ES-I3 (cell line): ENCODE data around the gene B4GALT1.
A peak's percentile ranks its signal among the peaks of the same experiment; 100 is the strongest.

ENCODE experiments used
- H3K36me3 ChIP-seq: 2 replicates; pipeline ENCODE4 v1.6.1; 2013; ENCODE audit warnings: mild to moderate bottlenecking, low read length, control low read depth, moderate library complexity; ENCODE audit not compliant: insufficient read depth
- H3K4me1 ChIP-seq: 2 replicates; pipeline ENCODE4 v1.6.1; 2013; ENCODE audit warnings: mild to moderate bottlenecking, control low read depth, low read length; ENCODE audit not compliant: insufficient read depth
- H3K9ac ChIP-seq: 2 replicates; pipeline ENCODE4 v1.6.1; 2013; ENCODE audit warnings: low read depth, mild to moderate bottlenecking, low read length, moderate library complexity
- H3K9me3 ChIP-seq: 2 replicates; pipeline ENCODE4 v1.6.1; 2013; ENCODE audit warnings: mild to moderate bottlenecking, low read length, moderate library complexity; ENCODE audit not compliant: control insufficient read depth, insufficient read depth

B4GALT1 gene

DNA sequence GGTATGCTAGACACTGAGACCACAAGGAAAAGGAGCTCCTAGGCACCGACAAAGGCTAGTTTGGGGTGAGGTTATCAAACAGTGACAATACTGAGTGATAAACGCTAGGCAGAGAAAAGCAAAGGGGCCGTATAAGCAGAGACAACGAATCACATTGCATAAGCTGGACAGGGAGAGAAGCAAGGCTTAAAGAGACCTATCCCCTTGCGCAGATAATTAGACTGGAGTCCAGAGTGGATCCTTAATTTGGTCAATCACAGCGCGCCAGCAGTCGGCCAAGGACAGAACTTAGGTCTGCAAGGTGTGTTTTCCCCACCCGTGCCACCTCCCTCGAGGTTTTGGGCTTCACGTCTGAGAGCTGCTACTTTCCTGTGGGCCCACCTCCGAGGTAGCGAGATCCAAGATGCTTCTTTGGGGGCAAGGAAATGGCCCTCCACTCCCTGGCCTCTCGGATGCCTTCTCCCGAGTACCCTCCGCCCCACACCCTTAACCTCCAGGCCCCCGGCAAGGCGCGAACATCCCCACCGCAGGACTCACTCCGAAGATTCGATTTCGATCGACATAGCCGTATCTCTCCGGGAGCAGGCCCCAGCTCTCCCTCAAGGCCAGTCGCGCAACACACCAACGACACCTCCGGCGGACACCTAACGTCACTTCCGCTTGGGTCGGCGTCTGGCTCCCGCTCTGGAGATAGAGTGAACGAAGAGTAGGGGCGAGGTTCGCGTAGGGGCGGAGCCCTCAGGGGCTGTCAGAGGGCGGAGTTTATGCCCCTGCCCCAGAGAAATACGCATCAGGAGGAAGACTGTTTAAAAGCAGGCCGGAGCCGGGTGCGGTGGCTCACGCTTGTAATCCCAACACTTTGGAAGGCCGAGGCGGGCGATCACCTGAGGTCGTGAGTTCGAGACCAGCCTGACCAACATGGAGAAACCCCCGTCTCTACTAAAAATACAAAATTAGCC is 90.8 kb downstream of the B4GALT1 start, which contains the start of gene SMU1:
Gene SMU1, minus strand, starts transcription at position 629 of the 959 bp plus-strand sequence. Its CDS starts 66 bp downstream, at position 563.
- Histone ChIP-seq H3K9me3 (no peaks in the 10 kb centered on the region), H3K4me1 (peaks cover 12% of the 10 kb centered on the region), H3K9ac (peak within 1 kb of the TSS; percentile 90), H3K36me3 (peaks cover 8% of the 10 kb centered on the region)

DNA sequence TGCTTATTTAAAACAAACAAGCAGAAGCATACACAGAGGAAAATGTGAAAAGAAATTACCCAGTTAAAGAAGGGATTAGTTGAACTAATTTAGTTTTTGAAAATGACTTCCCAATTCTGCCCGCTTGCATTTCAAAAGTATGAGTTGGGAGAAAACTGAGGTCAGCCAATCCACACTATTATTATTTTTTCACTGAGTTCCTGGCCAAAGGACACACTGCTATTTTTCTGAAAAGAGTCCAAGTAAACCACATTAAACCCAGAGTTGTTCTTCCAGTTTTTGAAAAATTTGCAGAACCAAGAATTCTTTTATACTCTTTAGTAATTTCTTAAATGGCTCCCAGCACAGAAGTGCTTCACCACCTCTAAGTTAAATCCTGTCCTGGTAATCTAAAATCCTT is 98.1 kb downstream of the B4GALT1 start:
- Histone ChIP-seq H3K4me1 (no peaks in the 10 kb centered on the region), H3K9ac (no peak overlapping the region), H3K9me3 (no peaks in the 10 kb centered on the region), H3K36me3 (peaks cover 15% of the 10 kb centered on the region)

DNA sequence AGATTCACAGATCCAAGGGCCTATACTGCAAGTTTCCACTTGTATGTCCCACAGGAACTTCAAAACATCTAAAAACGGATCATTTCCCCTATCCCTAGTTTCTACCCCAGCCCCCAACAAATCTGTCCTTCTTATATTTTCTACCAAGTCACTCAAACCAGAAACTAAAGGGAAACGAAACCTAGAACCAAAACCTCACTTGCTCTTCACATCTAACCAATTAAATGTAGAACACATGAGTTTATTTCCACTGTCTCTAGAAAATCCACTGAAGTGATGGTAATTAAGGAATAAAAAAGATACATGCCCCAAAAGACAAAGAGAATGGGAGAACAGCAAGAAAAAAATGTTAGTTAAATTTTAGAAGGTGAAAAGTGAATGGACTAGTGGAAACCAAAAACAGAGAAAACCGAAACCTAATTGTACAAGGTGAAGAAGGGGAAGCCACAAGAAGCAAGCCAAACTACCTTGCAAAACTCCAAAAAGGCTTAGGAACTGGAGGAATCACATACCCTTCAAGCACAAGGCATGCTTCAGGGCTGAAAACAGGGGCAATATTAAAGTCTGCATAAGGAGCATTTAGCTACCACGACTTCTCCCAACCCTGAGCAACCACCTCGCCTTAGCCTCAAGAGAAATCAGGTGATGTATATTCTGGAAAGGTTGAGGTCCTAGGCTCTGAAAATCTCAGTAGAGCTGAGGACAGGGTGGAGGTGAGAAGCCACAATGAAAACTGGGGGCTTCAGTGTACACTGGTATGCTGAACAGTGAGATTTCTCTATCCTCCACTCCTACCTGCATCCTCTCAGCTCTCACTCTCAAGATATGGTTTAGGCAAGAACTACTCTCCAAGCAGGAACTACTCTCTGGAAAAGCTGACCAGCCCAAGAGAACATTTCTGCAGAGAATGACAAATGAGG is 101.7 kb downstream of the B4GALT1 start:
- Histone ChIP-seq H3K9me3 (no peaks in the 10 kb centered on the region), H3K36me3 (peaks cover 19% of the 10 kb centered on the region), H3K9ac (no peak overlapping the region), H3K4me1 (no peaks in the 10 kb centered on the region)
